SK-N-SH (cell line): ENCODE measurements around the gene SMYD1.

Source experiments
- CHD2 ChIP-seq: fragments of 150-350 bp; IDR thresholded peaks from 2 replicates; pipeline ENCODE4 v1.6.1; 2018; ENCODE audit warnings: low read length; ENCODE audit not compliant: partially characterized antibody
- CTCF ChIP-seq: fragments of 200-600 bp; sonication (generic); IDR thresholded peaks from 2 replicates; pipeline ENCODE4 v1.6.1; 2017; ENCODE audit warnings: antibody characterized with exemption, mild to moderate bottlenecking, moderate library complexity
- EZH2phosphoT487 ChIP-seq: fragments of 200-600 bp; sonication (generic); IDR thresholded peaks from 2 replicates; pipeline ENCODE4 v1.6.1; 2017; ENCODE audit warnings: low read depth, mixed run types, mild to moderate bottlenecking, antibody characterized with exemption, moderate library complexity, borderline replicate concordance
- FOXJ3 ChIP-seq: sonication (generic); formaldehyde crosslinking; IDR thresholded peaks from 2 replicates; pipeline ENCODE4 v1.5.1; 2020; ENCODE audit warnings: mild to moderate bottlenecking, missing genetic modification reagents
- JUND ChIP-seq: IDR thresholded peaks from 2 replicates; pipeline ENCODE4 v1.4.0; 2012
- MAX ChIP-seq: IDR thresholded peaks from 2 replicates; pipeline ENCODE4 v1.4.0; 2012; ENCODE audit warnings: low read depth
- MEF2A ChIP-seq: IDR thresholded peaks from 2 replicates; pipeline ENCODE4 v1.4.0; 2012; ENCODE audit warnings: low read depth, borderline replicate concordance
- NRF1 ChIP-seq: IDR thresholded peaks from 2 replicates; pipeline ENCODE4 v1.6.1; 2012; ENCODE audit warnings: low read depth, mild to moderate bottlenecking, low read length
- RAD21 ChIP-seq: IDR thresholded peaks from 2 replicates; pipeline ENCODE4 v1.6.1; 2012; ENCODE audit warnings: mild to moderate bottlenecking, low read length
- REST ChIP-seq: IDR thresholded peaks from 2 replicates; pipeline ENCODE4 v1.6.1; 2012; ENCODE audit warnings: mild to moderate bottlenecking, low read depth, low read length, moderate library complexity
- TAF1 ChIP-seq: IDR thresholded peaks from 2 replicates; pipeline ENCODE4 v1.6.1; 2012; ENCODE audit warnings: low read depth, mild to moderate bottlenecking, low read length, moderate library complexity, borderline replicate concordance
- YY1 ChIP-seq: IDR thresholded peaks from 2 replicates; pipeline ENCODE4 v1.4.0; 2012; ENCODE audit warnings: low read depth, mild to moderate bottlenecking

- no peak for TF ChIP-seq RAD21
- no peak for TF ChIP-seq NRF1
- no peak for TF ChIP-seq CTCF
- TF ChIP-seq MAX, result no peak
- no peak for TF ChIP-seq EZH2phosphoT487
- no peak for TF ChIP-seq TAF1
- no peak for TF ChIP-seq MEF2A
- TF ChIP-seq FOXJ3 (CRISPR knock-in tag), result no peak
- no peak for TF ChIP-seq REST
- no peak for TF ChIP-seq YY1
- TF ChIP-seq JUND, result no peak
- no peak for TF ChIP-seq CHD2
Measured at GRCh38 chr2:88137833-88138232, 70.2 kb downstream of the SMYD1 start.
